ELF-1 (cell line): ENCODE measurements around the gene ALG8.
"Not testable (repeated sequence)": the region's sequence is repeated elsewhere in the genome, so short reads cannot be mapped to it uniquely, and the experiment has no call there.

ENCODE experiments used
- DNase-seq: peaks from one replicate; pipeline ENCODE4 v3.0.0-alpha.2; 2016; ENCODE audit warnings: low read depth, low spot score

ALG8 gene

GRCh38 chr11:78139422-78140391 lies at the start of gene ALG8:
TSS of gene ALG8 (minus strand) at chr11:78139626. CDS start at chr11:78139588, 38 bp downstream.
- peak; percentile 96 for DNase-seq

GRCh38 chr11:78188286-78189173 lies 49.1 kb upstream of the ALG8 start, which contains the start of the genes KCTD21 and USP35:
TSS of gene KCTD21 (minus strand) at chr11:78188626. CDS start at chr11:78174554, 14,072 bp downstream.
TSS of gene USP35 (plus strand) at chr11:78188919. CDS start at chr11:78196246, 7,327 bp downstream.
- peak; percentile 98 for DNase-seq

- DNase-seq = no peak
Observed at GRCh38 chr11:78187366-78188285, 48.2 kb upstream of the ALG8 start.

GRCh38 chr11:78181185-78181584 lies 41.8 kb upstream of the ALG8 start:
- DNase-seq = no peak

- DNase-seq = no peak
Observed at GRCh38 chr11:78180751-78181150, 41.3 kb upstream of the ALG8 start.

GRCh38 chr11:78179459-78180071 lies 40.1 kb upstream of the ALG8 start:
- DNase-seq = no peak

GRCh38 chr11:78177216-78177615 lies 37.8 kb upstream of the ALG8 start:
- no peak for DNase-seq

GRCh38 chr11:78176605-78177141 lies 37.2 kb upstream of the ALG8 start:
- DNase-seq = no peak

- DNase-seq = not testable (repeated sequence)
Observed at GRCh38 chr11:78175862-78176261, 36.4 kb upstream of the ALG8 start.

GRCh38 chr11:78171951-78172350 lies 32.5 kb upstream of the ALG8 start:
- no peak for DNase-seq

- DNase-seq = no peak
Observed at GRCh38 chr11:78170874-78171549, 31.6 kb upstream of the ALG8 start.

GRCh38 chr11:78170413-78170812 lies 31.0 kb upstream of the ALG8 start:
- no peak for DNase-seq

- peak; percentile 67 for DNase-seq
Observed at GRCh38 chr11:78168539-78169477, 29.4 kb upstream of the ALG8 start.

- no peak for DNase-seq
Observed at GRCh38 chr11:78166855-78167469, 27.5 kb upstream of the ALG8 start.

- no peak for DNase-seq
Observed at GRCh38 chr11:78164471-78164870, 25.0 kb upstream of the ALG8 start.

- no peak for DNase-seq
Observed at GRCh38 chr11:78163828-78164227, 24.4 kb upstream of the ALG8 start.

GRCh38 chr11:78161962-78162371 lies 22.5 kb upstream of the ALG8 start:
- DNase-seq = no peak

- no peak for DNase-seq
Observed at GRCh38 chr11:78161346-78161745, 21.9 kb upstream of the ALG8 start.
